COR-L47 (cell line): ENCODE results near the gene CDH4.

ENCODE experiments used
- DNase-seq: peaks from one replicate; lab custom pipeline; 2025; lab: John Stamatoyannopoulos, UW

The CDH4 gene

DNA sequence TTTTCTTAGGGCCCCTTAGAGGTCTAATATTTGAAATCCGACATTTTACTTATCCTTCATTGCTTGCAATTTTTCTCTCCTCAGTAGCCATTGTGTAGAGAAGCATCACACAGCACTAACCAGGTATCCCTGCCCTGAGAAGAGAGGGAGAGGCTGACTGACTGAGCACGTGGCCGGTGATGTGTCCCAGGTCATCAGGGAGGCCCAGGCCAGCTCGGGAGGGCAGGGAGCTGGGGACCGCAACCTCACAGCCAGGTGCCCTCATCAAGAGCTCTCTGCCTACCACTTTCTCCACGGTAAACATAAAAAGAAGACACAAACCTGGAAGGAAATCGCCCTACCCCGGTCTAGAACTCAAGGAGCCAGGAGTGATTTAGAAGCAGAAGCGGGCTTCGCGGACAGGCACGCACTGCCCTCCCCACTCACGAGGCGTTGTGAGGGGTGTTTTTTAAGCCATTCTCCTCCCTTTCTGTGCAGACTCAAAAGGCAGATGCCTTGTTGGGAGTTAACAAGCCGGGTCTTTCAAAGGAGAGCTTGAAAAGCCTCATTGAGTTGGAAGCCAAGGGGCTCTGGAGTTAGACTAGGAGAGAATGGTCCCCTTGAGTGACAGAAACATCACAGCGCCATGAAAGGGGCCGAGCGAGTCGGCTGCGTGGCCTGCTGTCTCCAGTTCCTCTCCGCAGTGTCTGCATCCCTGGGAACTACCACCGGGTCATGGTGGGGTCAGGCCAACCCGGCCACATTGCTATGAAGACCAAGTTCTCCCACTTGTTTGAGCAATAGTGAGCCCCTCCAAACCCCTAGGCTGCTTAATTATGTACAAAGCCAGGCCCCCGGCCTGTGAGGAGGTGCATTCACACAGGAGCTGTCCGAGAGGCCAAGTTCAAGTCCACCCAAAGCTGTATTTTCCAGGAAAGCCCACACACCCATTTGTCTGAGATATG, 285.4 kb downstream of the CDH4 start:
- DNase-seq, result no peak

DNA sequence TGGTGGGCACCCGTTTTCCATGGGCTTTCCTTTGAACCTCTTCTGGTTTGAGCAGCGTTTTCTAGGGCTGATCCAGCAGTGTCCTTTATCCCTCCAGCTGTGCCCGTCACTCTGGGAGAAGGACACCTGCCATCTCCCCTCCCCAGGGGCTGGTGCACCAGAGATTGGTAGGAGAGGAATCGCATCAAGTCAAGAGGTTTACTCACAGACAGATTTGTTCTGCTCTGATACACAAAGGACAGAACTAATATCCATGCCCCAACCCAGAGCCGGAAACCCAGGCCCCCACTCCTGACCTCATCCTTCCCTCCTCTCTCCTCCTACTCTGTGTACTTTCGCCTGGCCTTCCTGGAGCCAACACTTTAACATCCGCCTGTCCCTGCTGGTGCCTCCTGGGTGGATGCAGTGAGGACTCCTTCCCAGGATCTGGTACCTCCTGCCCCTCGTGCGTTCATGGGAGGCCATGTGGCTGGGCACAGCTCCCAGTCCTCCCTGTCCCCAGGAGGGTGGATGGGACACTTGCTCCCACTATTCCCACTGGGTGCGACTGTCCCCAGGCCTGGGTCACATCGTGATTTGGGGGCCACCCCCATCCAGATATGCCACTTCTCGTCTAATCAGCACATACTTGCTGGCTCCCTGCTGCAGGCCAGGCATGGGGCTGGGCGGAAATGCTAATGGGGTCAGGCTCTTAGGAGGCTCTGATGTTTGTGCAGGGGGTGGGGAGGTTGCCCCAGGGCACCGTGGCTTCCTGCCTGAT, 286.3 kb downstream of the CDH4 start:
- no peak for DNase-seq

DNA sequence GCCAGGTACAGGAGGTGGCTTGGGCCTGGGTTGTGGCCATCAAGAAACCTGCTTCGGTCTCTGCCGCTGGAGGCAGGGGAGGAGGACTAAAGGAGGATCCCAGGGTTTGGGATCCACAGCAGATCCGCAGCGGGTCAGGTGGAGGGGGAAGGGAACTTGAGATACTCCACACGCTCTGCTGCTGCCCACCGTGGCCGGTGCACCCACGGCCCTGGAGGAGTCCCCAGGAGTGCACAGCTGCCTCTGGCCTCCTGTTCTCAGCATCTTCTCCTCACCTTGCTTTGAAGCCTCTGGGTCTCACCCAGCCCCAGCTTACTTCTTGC, 286.8 kb downstream of the CDH4 start:
- DNase-seq, result no peak

DNA sequence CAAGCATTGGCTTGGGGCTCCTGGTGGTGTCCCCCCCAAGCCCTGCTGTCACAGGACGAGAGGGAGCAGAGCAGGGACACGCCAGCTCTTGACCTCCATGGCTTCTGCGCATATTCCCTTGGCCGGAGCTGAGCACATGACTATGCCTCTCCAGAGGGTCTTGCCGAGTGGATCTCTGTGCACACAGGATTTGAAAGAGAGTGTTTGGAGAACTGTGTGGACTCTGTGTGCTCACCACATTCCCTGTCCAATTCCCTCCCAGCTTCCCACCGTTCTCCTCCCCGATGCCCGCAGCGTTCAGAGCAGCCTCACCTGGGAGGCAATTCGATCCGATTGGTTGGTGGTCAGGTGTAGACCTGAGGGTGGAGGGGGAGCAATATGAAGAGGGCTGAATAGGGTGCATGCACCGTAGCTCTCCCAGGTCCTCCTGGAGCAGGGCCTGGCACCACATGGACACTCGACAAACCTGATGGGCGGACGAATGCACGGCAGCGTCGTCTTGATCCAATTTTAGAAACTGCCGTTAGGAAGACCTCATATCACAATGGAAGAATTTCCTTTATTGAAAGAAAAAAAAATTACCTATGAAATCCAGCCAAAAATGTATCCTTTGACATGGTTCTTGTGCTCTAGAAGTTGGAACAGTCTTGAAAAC, 287.8 kb downstream of the CDH4 start:
- no peak for DNase-seq

DNA sequence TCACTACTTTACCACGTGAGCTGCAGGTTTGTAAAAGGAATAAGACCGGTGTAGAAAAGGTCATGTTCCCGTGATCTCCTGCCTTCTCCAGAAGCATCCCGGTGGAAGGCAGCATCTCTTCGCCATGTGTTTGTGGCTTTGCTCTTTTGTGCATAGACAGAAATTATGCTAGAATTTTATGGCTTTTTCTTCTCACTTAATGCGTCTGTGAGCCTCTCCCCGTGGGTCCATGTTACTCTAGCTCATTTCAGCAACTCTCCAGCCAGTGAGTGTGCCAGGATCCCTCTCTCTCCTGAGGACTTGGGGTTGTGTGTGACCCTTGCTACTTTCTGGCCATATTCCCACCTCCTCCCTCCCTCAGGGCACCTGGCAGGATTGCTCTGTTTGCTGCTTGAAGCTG, 289.5 kb downstream of the CDH4 start:
- no peak for DNase-seq

DNA sequence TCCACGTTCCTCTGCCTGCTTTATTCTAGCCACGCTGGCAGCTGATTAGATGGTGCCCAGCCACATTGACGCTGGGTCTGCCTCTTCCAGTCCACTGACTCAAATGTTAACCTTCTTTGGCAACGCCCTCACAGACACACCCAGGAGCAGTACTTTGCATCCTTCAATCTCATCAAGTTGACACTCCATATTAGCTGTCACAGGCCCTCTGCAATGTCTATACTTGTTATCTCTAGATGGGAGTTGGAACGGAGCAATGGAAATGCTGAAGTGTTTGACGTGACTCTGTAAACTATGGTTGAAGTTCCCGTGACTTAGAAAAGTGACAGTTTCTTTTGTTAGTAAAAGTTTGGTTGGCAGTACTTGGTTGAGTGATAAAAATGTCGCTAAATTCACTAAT, 291.0 kb downstream of the CDH4 start:
- DNase-seq, result no peak

DNA sequence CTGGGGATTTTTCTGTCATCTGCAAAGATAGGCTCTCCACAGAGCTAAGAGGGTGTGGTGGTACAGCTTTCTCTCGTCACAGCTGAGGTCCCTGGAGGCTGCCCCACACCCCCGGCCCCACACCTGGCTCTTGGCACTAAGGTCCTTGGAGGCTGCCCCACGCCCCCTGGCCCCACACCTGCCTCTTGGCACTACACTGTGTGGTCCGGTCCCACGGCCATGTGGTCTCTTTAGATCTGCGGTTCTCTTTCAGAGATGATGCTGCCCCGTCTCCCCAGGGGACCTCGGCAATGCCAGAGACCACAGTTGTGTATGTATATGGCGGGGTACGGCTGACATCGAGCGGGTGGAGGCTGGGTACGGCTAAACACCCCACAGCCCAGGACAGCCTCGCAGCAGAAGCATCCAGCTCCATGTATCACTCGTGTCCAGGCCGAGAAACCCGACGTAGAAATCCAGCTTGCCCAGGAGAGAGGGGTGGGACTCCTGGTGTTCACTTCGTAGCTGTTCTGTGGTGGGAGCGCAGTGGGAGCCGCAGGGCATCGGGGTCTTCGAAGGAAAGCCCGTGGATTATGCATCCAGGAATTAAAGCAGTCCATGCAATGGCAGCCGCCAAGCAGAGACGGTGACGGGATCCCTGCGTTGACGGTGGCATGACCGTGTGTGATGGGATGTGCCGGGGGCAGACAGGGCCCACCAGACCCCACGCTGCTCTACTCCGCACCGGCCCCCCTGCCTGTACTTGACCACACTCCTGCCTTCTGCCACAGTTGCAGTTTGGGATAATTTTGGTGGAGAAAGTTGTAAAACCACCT, 292.1 kb downstream of the CDH4 start:
- DNase-seq, result no peak

DNA sequence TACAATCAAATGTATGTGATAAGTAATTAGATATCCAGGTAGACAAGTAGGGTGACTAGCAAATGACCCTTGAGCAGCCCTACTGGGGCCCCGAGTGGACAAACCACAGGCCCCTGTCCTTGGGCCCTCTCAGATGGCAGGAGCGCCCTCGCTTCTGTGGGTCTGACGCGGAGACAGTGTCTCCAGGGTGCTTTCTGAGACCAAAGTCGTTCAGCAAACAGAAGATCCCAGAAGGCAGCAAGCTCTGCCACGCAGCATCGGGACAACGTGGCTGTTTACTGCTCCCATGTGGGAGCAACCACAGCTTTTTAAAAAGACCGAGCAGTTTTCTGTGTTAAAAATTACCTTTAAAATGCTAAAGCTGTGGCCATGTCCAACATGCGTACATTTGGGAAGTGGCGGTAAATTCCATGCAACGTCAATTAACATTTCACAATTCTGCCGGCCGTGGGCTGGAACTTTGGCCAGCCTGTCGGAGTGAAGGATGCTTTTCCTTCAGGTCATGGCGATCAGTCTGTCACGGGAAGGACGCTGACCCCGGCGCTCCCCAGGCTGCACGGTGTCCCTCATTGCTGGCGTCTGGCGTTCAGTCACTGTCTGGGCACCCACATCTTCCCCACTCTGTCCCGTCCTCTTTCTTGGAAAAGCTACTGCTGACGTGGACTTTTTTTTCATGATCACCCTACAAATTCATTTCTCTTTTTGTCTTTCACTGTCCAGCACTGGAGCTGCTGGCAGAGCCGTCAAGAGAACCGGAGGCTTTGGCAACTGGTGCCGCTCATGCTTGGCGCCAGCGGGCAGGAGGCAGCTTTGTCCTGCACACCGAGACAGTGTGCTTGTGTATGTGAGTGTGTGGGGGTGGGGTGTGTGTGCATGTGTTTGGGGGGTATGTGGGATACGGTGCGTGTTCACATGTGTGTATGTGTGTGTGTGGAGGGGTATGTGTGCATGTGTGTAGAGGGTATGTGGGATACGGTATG, 293.1 kb downstream of the CDH4 start:
- no peak for DNase-seq

DNA sequence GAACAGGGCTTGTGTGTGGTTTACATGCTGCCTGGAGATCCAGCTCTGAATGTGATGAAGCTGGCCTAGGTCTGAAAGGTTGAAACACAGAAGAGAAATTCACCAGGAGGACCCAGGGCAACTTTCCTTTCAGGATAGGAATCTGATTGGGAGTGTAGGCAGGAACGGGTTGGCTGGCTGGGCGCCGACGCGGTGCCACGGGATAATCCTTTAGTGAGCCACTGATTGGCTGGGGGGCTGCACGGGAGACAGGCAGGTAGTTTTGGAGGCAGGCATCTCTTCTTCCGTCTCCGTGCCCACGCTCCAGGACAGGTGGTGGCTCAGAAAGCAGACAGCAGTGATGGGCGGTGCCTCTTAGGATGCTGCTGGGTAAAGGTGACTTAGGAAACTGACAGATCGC, 294.6 kb downstream of the CDH4 start:
- no peak for DNase-seq

DNA sequence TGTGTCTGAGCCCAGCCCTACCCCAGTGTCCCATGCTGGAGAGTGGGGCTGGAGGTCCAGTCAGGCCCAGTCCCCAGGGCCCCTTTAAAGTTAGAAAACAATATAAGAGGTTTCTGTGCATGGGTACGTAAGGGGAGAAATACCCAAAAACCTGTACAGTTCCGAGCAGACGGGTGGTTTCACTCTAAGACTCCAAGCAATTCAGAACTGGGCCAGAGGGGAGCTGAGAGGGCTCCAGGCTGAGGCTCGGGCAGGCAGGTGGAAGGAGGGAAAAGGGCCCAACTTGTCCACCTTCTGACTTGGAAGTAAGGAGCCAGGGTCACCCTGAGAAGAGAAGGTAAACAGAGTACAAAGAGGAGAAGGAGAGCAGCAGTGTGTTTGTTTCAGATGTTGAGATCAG, 296.0 kb downstream of the CDH4 start:
- no peak for DNase-seq

DNA sequence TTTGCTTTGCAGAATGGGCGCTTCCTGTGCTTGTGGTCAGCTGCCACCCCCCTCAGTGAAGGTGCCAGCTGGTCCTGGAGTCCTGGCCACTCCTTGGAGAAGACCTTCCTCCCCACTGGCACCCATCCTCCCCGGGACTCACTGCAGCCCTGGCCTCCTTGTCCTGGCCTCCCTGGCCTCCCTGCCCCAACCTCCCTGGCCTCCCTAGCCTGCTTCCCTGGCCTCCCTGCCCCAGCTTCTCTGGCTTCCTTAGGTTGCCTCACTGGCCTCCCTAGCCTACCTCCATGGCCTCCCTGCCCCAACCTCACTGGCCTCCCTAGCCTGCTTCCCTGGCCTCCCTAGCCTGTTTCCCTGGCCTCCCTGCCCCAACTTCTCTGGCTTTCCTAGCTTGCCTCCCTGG, 297.8 kb downstream of the CDH4 start:
- no peak for DNase-seq

DNA sequence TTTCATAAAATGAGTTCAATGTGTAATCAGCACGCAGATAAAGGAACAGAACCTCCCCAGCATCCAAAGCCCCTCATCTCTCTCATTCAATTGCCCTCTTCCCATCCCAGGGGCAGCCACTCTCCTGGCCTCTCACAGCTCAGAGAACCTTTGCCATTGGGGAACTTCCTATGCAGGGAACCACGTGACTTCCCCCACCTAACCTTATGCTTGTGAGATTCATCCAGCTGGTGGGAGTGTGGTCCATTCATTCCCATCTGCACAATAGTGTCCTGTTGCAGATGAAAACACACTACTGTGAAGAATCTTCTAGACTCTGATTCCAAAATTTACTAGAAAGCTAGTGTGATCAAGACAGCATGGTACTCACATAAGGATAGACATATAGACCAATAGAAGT, 299.3 kb downstream of the CDH4 start:
- no peak for DNase-seq

DNA sequence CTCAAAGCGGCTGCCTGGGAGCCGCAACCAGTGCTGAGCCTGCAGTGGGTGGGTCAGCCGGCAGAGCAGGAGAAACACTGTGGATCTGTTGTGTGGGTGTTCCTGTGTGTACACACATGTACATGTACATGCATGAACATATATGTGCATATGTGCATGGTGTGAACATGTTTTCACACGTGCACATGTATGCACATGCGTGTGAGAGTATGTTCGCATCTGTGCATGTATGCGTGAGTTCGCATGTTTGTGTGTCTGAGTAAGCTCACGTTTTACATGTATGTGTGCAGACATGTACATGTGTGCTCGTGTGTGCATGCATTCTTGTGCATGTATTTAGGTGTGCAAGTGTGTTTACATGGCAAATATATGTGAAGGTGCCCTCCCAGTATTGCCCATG, 302.6 kb downstream of the CDH4 start:
- no peak for DNase-seq

DNA sequence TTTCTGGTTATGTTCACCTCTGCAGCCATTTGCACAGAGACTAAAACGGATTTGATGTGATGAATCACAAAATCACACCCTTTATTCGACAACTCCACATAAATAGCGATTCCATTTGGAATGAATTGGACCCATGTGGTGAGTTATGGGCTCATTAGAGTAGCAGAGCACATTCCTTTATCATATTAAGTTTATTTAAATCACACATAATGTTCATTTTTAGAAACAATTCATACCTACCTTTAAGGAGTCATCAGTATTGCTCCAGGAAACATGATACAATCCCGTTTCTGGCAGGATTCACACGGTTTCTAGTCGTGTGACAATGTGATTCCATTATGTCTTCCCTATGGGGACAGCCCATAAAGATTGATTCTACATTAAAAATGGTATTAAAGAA, 303.5 kb downstream of the CDH4 start:
- no peak for DNase-seq

DNA sequence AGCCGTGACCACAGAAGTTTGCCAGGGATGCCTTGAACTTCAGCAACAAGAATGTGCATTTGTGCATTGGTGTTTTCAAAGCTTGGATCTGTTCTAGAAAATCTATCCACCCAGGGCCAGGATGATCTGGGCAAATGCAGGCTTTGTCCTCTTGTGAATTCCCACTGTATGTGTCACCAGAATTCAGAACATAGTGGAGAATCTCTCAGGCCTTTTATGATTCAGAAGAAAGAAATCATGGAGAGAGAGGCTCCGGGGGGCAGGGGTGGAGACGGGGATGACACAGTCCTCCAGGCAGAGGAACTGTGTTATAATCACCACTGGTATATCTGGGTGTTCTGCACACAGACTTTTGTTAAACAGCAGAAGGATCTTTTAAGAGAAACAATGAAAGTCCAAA, 304.1 kb downstream of the CDH4 start:
- no peak for DNase-seq

DNA sequence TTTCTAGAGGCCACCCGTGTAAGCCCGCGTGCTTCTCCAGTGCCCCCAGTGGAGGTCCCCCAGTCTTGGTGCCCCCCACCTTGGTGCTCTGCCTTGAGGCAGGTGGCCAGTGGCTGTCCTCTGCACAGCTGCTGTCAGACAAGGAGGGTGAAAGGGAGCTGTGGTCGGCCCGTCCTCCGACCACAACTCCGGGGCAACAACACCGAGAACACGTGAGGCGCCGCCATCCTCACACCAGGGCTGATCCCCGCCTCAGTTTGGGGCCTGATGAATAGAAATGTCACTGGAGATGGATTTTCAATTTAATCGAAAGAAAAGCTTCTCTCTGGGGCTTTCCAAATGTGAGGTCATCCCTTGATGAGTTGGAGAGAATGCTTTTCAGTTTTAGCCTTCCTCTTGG, 304.6 kb downstream of the CDH4 start:
- no peak for DNase-seq

DNA sequence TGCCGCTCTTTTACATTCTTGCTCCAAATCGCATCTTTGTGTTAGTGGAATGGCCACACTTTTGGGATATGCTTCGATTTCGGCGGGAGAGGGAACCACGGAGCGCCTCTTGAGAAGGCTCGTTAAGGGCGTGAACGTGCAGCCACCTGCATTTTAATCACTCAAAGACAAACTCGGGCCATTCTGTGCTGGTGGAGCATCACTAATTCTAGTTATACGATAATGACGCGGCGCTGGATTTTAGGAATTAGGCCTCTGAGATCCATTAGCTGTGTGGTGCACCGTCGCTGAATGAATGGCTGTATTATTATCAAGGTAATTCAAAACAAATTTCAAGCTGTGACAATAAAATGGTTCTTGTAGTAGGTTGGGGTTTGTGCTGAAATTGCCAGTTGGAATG, 305.6 kb downstream of the CDH4 start:
- no peak for DNase-seq

DNA sequence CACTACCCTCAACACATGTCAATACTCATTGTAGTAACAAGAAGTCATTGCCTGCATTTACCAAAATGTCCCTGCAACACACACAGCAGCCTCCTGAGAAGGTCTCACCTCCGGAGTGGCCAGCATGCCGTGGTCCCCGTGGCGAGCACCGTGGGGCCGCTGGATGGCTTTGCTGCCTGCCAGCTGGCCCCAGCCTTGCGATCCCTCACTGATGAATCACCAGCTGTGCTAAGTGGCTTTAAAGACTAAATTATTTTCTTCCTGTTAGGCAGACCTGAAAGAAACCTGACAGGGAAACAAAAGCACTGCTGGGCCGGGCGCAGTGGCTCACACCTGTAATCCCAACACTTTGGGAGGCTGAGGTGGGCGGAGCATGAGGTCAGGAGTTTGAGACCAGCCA, 306.7 kb downstream of the CDH4 start:
- peak; percentile 67 for DNase-seq

DNA sequence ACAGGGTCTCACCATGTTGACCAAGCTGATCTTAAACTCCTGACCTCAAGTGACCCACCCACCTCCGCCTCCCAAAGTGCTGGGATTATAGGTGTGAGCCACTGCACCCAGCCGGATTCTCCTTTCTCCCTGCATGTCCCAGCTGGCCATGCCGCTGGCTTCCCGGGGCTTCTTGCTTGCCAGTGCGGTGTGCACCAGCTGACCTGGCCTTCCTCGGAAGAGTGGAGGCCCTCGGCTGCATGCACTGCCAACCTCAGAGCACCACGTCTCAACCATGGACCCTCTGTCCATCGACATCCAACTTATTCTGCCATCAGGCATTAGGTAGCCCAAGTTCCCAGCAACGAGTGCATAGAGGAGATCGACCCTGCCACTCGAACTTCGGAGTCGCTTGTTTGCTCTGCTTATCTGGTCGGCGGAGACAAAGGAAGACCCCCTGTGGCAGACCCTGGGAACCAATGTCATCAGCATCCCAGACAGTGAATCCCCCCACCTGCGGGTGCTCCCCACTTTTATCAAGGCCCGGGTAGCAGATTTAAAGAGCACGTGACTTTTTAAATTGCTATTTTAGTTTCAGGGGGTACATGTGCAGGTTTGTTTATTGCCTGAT, 307.8 kb downstream of the CDH4 start:
- DNase-seq, result no peak

DNA sequence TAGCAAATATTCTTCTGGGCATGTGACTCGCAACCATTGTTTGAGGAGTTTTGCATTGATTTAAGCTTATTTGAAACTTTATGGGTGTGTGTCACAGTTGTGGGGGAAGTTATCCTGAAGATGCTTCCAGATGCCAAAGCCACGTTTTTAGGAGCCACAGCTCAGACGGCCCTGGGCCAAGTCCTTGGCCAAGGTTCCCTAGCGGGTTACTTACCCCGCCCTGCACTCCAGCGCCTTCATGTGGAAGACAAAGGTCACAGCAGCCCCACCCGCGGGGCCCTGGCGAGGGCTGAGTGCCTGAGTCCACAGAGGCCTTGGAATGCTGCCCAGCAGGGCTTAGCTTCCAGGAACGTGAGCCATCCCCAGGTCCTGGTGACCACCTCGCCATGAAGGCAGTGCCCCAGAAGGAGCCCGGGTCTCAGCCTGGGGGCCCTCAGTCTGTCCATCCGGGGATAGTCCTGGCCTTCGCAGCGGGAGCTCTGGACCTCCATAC, 308.3 kb downstream of the CDH4 start:
- no peak for DNase-seq
